Fibroblast of skin of scalp (primary cell): ENCODE data around the gene KCNH2.

Experiments used
- DNase-seq: peaks from one replicate; pipeline ENCODE4 v3.0.0-alpha.2; 2013

Gene KCNH2

DNA sequence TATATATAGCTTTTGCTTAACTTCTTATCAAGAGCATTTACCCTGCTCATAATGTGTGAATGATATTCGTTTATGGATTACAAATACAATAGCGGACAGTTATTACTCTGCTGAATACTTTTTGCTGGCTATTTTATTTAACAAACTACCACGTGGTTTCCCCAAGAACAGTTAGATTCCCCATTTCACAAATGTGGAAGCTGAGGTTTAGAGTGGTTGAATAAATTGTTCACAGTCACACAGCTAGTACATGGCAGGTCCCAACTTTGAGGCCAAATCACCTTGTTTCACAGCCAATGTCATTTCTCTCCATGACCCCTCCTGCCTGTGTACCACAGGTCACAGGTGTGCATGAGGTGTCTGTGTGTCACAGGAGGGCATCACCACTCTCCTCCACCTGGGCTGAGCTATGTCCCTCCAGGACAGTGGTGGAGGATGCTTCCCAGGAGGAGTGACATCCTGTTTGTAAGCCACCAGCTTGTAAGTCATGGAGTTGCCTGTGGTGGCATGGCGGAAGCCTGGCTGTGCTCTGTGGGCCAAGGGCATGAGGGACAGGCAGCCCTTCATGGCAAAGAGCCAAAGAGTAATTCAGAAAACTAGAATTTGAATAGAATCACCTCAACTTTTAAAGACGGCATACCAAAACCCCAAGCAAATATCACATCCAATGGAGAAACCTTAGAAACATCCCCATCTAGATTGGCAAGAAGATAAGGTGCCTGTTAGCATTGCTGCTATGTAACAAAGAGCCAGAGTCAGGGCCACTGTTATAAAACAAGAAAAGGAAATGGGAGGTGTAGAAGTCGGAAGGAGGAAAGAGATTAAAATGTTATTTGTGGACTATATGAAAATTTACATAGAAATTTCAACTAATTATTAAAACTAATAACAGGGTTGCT lies 73.9 kb downstream of the KCNH2 start:
- DNase-seq: no peak

DNA sequence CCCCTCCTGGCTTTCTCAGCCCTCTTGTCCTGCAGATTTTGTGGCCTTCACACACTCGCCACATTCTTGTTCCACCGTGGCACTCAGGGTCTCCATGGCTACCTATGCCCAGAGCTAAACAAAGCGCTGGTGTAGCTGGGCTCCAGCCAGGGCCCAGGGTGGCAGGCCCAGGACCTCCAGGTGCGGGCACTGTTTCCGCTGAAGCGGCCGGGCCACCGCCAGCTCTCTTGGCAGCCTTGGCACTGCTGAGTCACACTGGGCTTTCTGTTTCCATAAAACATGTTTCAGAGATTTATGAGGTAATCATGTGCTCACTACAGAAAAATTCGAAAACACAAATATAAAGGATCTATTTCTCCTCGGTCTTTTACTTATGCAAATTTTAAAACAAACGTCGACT lies 74.5 kb downstream of the KCNH2 start:
- no peak for DNase-seq

DNA sequence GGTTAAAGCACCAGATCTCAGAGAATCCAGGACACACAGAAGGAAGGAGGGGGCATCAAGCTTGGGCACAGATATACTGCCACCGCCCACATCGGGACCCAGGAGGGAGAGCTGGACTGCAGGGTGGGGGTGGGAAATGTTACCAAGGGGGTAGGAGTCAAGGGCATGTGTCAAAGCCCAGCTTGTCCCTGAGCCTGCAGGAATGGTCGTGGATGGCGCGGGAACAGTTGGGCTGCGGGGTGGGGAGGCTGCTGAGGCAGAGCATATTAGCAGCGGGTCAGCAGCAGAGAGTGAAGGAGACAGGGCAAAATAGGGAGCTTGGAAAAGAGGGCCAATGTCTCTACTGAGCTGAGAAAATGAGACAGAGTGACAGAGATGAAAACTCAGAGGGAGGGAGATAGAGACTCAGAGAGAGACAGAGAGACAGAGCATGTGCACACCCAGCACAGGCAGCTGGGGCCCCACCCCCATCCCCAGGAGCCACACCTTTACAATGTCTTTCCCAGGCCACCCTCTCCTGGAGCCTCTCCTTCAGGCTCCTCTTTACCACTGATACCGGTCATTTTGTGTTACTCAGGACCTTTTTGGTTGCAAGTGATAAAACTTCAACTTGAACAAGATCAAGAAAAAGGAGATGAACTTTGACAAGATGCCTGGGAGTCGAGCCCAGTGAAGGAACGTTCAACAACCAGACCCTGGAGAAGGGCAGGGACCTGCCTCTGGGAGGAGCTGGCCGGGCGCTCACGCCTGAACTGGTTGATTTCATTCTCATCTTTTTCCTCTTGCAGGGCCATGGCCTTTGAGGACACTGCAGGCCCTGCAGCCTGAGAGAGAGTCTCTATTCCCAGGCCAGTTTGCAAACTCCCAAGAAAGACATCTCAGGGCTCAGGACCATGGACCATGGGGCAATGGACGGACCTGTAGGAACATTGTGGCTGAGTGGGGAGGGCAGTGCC lies 75.8 kb downstream of the KCNH2 start:
- no peak for DNase-seq

DNA sequence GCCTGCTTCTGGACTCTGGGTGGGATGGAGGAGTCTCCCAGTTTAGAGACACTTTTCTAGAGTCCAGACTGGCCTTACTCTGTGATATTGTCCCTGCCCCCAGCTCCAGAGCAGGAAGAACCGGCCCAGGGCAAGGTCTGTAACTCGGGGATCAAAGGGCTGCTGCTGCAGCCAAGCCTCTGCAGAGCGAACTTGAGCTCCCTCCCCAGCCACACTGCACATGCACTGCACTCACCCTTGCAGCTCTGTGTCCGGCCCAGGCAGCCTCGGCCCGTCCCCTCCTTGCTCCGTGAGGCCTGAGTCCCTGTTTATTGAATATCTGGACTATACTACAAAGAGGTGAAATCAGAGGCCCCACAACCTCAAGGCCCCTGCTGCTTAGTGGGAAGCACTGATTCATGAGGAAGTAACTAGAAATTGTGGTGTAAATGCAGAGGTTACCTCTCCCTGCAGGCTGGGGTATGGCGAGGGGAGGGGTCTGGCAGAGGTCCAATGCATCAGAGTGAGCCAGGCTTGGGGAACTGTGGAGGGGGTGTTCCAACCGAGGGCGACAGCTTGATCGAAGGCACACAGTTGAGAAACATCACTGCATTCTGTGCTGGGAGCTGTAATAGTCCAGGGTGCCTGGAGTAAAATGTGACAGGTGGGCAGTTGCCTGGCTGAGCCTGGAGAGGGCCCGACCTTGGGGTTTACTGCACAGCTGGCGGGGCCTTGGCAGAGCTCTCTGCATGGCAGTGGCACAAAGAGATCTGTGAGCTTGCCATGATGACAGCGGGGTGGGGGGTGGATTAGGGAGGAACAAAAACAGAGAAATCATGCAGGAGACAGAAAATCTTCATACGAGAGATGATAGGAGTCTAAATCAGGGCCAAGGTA lies 76.7 kb downstream of the KCNH2 start:
- DNase-seq: no peak

DNA sequence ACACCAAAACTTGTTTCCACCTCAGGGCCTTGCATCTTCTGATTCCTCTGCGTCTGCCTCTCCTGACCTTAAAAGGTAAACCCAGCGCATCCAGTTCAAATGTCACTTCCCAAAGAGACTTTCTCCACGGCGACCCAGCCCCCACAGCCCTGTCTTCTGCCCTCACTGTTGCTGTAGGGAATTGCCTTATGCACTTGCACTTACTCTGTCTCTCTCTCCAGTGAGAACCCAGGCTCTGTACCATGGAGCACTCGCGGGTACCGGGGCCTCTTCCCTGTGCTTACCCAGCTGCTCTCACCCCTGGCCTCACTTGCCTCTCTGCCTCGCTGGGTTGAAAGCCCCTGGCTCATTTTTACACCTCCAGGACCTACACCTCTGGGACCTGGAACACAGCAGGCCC lies 77.4 kb downstream of the KCNH2 start:
- DNase-seq: no peak

DNA sequence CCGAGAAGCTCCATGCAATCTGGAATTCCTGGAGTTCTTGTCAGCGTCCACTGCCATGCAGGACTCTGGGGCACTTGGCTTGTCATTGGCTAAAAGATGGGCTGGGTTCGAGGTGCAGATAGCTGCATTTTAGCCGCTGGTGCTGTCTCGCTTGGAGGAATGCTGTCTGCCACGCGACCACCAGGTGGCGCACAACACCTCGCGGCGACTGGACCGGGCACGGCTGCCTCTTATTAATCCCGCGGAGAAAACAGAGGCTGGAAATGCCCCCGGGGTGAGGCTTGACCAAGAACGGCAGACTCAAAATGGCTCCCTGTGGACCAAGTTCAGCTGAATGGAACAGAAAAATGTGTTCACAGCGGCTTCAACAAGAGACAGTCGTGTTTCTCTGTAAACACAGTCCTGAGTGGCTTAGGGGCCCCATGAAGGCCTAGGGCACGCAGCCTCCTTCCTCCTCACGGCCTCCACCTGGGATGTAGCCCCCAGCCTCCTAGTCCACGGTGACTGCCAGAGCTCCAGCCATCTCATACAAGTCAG lies 79.6 kb downstream of the KCNH2 start:
- peak; percentile 62 for DNase-seq

DNA sequence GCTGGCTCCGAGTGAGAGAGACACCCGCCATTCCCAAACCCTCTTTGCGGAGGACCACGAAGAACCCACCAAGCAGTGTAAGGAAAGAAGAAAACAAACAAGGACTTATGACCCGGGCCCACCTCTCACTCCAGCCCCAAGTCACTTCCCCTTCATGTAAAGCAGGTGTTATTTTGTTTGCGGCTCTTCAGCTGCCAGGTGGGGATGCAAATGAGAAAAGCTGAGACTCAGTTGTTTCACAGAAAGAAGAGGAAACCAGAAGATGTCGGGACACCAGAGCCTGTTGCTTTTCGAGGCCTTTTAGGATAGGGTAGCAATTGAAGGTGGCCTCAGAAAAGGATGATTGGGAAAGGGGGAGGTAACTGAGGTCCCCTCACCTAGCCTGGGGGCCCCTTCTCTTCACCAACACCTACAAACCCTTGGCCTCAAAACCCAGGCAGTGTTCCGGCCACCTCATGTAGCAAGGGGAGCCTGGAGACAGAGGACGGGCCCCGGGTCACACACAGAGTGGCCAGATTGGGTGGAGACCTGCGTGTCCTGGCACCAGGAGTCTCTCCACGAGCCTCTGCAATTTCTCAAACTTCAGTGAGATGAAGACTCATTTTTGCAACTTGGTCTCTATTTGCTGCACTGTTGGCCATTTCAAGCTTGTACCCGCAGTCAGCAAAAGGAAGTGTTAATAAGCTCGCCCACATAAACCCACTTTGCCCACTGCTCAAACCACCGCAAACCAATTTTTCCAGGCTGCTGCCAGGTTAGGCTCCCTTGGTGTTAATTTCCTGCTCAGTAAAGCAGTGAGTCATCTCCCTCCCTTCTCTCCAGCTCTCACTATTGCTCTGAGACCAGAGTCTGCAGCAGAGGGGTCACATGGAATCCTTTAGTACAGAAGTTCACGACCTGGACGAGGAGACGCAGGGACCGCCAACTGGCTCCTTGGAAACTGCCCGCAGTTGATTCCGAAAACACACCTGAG lies 80.3 kb downstream of the KCNH2 start:
- no peak for DNase-seq

DNA sequence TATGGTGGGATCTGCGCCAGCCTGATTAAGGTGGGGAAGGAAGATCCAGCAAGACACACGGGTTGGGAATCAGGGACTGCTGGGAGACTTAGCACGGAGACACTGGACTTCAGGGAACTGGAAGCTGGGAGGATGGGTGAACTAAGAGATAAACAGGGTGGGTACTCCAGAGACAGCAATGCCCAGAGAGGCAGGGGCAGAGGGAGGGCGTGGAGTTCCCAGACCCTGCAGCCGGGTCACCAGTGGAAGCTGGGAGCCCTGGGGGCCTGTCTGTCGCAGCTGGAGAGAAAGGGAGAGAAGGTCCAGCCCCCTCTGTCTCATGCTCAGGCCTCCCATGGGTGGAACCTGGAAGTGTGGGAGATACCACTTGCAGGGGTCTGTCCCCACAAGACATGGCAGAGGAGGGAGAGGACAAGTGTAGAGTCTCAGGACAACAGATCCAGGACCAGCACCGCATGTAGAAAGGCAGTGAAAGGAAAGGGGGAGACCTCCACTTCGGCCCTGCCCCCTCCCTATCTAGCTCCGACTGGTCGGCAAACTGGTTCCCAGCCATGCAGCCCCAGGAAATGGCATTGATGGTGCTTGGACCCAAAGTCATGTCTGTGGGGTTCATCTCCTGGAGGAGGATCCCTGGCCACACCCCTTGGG lies 81.4 kb downstream of the KCNH2 start:
- no peak for DNase-seq

DNA sequence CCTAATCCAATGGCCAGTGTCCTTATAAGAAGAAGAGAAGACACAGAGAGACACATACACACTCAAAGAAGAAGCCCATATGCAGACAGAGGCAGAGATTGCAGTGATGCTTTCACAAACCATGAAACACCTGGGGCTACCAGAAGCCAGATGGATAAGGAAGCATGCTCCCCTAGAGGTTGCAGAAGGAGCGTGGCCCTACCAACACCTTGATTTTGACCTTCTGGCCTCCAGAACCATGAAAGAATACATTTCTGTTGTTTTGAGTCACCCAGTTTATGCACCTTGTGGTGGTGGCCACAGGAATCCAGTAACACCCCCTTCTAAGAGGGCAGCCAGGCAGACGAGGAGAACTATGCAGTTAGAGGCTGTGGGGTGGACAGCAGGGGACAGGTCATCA lies 82.3 kb downstream of the KCNH2 start:
- no peak for DNase-seq
